Suppressor macrophage treated with lipopolysaccharide for 4 hours (primary cell): ENCODE data around the gene ANKRD18A.

Source experiments
- DNase-seq: peaks from one replicate; pipeline ENCODE4 v3.0.0-alpha.2; 2020

Gene ANKRD18A

GRCh38 chr9:38620483-38621433 is at the start of gene ANKRD18A:
Gene ANKRD18A, minus strand, starts transcription at chr9:38620596. Its CDS starts 311 bp downstream, at chr9:38620285.
- DNase-seq, result peak; percentile 75

DNA sequence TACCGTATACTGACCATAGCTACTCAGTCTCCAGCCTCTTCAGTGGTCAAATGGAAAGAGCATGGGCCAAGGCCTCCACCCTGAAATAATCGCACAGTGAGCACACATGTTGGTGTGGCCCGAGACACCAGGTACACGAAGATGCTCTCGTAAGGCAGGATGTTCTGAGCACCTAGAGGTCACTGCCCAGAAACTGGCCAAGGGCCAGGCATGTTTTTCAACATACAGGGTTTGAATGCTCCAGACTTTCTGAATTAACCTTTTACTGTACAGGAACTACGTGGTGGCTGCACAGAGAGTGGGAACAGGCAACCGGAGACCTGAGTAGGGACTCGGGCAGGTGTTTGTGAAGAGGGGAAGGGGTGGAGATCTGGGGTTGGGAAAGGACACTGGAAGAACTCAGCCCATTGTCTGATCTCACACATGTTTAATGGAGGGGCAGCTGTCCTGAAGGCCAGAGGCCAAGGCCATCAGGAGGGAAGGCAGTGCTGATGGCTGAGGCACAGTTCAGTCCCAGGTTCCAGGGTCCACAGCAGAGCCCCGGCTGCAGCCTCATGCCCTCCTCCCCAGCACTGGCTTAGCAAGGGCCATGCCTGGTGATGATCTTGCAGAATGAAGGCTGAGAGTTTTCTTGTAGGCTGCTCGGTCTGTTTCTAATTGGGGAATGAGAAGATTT is 48.5 kb upstream of the ANKRD18A start:
- DNase-seq, result no peak

GRCh38 chr9:38662763-38663593 is 42.6 kb upstream of the ANKRD18A start:
- DNase-seq, result no peak

- no peak for DNase-seq
Observed at GRCh38 chr9:38659538-38659937, 39.1 kb upstream of the ANKRD18A start.

- DNase-seq, result no peak
Observed at GRCh38 chr9:38656896-38657295, 36.5 kb upstream of the ANKRD18A start.

DNA sequence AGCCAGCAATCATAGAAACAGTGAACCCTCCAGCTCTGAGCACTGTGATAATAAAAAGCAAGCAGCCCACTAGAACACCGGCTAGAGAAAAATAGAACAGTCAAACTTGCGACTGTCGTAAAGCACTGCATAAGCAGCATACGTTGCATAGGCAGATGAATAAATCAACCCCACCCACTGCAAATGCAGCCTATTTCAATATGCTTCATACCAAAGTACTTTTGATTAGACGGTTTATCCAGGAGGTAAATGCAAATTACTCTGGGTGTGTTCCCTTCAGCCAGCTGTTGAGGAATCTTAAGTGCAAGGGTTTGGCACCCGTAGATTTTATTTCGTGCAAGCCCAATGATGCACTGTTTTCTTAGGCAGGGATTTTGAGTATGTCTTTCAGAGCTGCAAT is 32.1 kb upstream of the ANKRD18A start:
- no peak for DNase-seq

DNA sequence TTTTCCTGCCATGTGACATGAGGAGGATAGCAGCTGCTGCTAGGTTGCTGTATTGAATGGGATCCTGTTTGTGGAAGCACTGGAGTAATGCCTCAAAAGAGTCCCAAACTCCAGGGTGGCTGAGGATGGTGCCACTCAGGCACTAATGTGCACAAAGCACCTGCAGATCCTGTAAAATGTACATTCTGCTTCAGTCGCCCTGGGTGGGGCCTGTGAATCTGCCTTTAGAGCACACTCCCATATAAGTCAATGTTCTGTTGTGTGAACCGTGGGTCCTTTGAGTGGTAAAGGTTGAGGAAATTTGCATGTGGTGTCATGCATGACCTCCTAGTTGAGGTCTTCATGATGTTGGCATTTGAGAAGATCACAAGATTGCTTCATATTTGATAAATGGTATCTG is 31.6 kb upstream of the ANKRD18A start:
- DNase-seq, result no peak

DNA sequence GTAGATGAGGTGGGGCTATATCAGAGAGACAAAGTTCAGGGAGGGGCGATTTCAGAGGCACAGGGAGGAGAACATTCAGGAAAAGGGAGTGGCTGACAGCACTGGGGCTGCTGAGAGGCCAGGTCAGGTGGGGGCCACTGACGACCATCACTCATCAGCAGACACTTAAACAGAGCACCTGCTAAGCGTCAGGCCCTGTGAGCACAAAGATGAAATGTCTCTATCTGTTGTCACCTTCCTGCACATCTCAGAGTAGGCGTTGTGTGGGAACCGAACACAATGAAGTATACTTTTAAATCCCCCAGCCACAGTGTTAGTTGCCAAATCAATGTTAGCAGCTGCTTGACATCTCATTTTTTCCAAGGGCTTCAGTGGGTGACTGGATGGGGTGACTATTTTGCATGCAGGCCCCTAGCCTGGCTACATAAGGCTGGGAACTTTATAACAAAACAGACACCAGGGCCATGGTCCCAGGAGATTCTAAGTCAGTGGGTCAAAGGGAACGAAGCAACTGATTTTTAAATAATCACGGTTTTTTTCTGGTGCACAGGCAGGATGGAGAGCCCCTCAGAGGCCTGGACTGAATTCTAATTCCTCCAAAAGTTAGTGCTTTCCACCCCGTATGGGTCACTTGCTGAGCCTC is 31.1 kb upstream of the ANKRD18A start:
- no peak for DNase-seq

GRCh38 chr9:38650564-38650963 is 30.2 kb upstream of the ANKRD18A start:
- no peak for DNase-seq

GRCh38 chr9:38649731-38650363 is 29.5 kb upstream of the ANKRD18A start:
- DNase-seq, result no peak

- DNase-seq, result no peak
Observed at GRCh38 chr9:38644601-38645000, 24.2 kb upstream of the ANKRD18A start.

DNA sequence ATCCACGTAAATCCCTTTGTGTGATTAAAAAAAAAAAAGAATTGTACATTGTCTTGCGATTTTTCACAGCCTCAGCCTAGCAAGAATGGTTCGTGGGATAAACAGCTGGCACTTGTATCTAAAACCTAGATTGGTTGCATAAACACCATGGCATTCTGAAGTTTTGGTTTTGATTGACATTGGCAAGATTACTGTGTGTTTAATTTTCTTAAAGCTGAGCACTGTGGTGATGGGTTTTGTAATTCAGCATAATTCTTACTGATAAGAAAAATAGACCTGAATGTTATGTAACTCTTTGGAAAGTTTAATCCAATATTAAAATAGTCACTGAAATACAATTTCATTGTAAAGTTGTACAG is 23.4 kb upstream of the ANKRD18A start:
- no peak for DNase-seq

GRCh38 chr9:38642951-38643814 is 22.8 kb upstream of the ANKRD18A start:
- no peak for DNase-seq

GRCh38 chr9:38641985-38642864 is 21.8 kb upstream of the ANKRD18A start:
- DNase-seq, result peak; percentile 3

DNA sequence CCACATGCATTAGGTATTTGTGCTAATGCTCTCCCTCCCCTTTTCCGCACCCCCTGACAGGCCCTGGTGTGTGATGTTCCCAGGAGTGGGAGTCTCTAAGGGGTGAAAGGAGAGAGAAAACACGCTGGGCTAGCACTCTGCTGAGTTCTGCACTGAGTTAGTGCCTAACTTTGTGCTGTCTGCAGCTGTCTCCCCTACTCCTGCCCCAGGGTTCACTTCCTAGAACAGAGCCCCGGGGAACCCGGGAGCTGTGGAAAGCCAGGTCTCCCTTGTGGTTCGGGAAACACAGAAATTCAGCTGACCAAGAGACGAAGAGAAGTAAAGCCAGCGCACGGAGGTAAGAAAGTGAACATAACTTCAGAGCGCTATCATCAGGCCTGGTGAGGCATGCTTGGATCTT is 20.7 kb upstream of the ANKRD18A start:
- DNase-seq, result no peak

DNA sequence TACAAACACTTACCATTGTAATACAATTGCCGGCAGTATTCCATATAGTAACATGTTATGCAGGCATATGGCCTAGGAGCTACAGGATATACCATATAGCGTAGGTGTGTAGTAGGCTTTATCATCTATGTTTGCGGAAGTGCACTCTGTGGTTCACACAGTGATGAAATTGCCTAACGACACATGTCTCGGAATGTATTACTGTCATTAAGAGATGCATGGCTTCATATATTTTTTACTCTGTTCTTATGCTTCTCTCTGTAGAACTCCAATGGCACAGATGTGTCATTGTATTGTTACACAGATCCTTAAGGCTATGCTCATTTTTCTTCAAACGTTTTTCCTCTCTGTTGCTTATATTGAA is 19.2 kb upstream of the ANKRD18A start:
- DNase-seq, result no peak

- no peak for DNase-seq
Observed at GRCh38 chr9:38638881-38639576, 18.6 kb upstream of the ANKRD18A start.

GRCh38 chr9:38634315-38634714 is 13.9 kb upstream of the ANKRD18A start:
- DNase-seq, result no peak

DNA sequence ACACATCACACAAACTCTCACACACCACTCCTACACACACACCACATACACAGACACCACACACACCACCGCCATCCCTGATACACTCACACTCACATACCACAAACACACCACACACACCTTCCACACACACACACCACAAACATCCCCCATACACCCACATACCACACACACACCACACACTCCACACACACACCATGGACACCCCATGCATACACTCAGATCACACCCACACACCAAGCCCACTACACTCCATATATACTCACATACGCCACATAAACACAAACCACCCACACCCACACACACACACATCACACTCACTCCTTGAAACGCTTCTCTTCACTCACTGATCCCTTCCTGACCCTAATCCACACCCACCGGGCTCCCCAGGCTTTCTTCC is 9.1 kb upstream of the ANKRD18A start:
- DNase-seq, result no peak

- DNase-seq, result peak; percentile 5
Observed at GRCh38 chr9:38626006-38626405, 5.6 kb upstream of the ANKRD18A start.
